Right lobe of liver (tissue), 6 donors: ENCODE measurements around the gene IP6K3. TPM values are rescaled to one million over a fixed set of nuclear protein-coding genes. Genes with fewer than 3 reads are reported as not detected.

Source experiments
- ATAC-seq, 4 donors: fragments of 200-7000 bp; cut with Tn5 transposase; one replicate each; pipeline ENCODE4 v1.9.1; 2020; ENCODE audit warnings: mild to moderate bottlenecking in 4 of 4, moderate library complexity in 4 of 4
- DNase-seq, 3 donors: peaks; one replicate each; pipeline ENCODE4 v3.0.0-alpha.2; 2020
- H3K27ac ChIP-seq, 3 donors: fragments of 200-600 bp; one replicate each; pipeline ENCODE4 v1.8.0; 2022
- H3K27me3 ChIP-seq, 2 donors: fragments of 200-600 bp; one replicate each; pipeline ENCODE4 v1.8.0; 2022
- H3K36me3 ChIP-seq, 4 donors: fragments of 200-600 bp; sonication (generic) in 1 of 4; one replicate each; pipeline versions ENCODE4 v1.5.1 to v1.8.0; 2017 to 2022; ENCODE audit warnings: control low read depth in 1 of 4
- H3K4me1 ChIP-seq, 4 donors: fragments of 200-600 bp; sonication (generic) in 1 of 4; one replicate each; pipeline versions ENCODE4 v1.5.1 to v1.8.0; 2017 to 2022; ENCODE audit warnings: control low read depth in 1 of 4
- H3K4me3 ChIP-seq, 3 donors: fragments of 200-600 bp; one replicate each; pipeline ENCODE4 v1.8.0; 2022
- H3K9me3 ChIP-seq, 4 donors: fragments of 200-600 bp; sonication (generic) in 1 of 4; one replicate each; pipeline versions ENCODE4 v1.5.1 to v1.8.0; 2017 to 2022; ENCODE audit warnings: control low read depth in 1 of 4
- CTCF ChIP-seq, 4 donors: fragments of 200-600 bp in 3 of 4; fragments of 450-650 bp in 1 of 4; IDR thresholded peaks; one replicate each; pipeline versions ENCODE4 v1.5.1 to v1.8.0; 2016 to 2022; ENCODE audit warnings: antibody characterized with exemption in 4 of 4, mild to moderate bottlenecking in 2 of 4
- POLR2A ChIP-seq: fragments of 450-650 bp; IDR thresholded peaks from one replicate; pipeline ENCODE4 v1.6.1; 2017; ENCODE audit warnings: antibody characterized with exemption, mild to moderate bottlenecking
- WGBS: methylation state at CpG from one replicate; pipeline ENCODE4 v1.1.6; 2018; ENCODE audit warnings: low coverage, low lambda C conversion rate; ENCODE audit not compliant: insufficient coverage; ENCODE audit errors: missing lambda C conversion rate; 5-methylcytosine and 5-hydroxymethylcytosine counted together
- intact Hi-C, 2 donors: fragments of 100-400 bp; cut with DNase I; formaldehyde crosslinking; loops; one replicate each; pipeline versions ENCODE4 v1.11.2 to v1.14.1; 2022
- total RNA-seq, 6 experiments: library from RNA; depleted of rRNA in 2 of 6; stranded (reverse); fragments of >200 nt in 2 of 6; fragmentation: NEBNext Ultra II Directional in 3 of 6; extraction: Animal tissue kit (Norgen Biotek cat#: 25700) in 3 of 6; gene quantifications; one replicate each; pipeline versions ENCODE4 v1.1.0 to v1.2.4, GENCODE V29; 2016 to 2023
- donor health status: DM: no; HTN: yes; CAD: no.
- donor health status: DM: no; HTN: no; CAD: no.
- donor health status: DM: no; HTN: no; CAD: no.
- donor health status: DM: no; HTN: yes; CAD: no.
- donor health status: DM: no; HTN: yes; CAD: no.

Gene IP6K3
- total RNA-seq, 6 experiments from 2014 or later, result 4.8 to 28.0 (median 9.7) TPM

- ATAC-seq (no peak), DNase-seq (peak in 1 of 3 donors; percentile 32)
- WGBS, result 0% methylated on average over 1 of the region's 15 CpGs
- intact Hi-C loops, result no loop called here
- no peaks in the 10 kb centered on the region for H3K4me1 ChIP-seq
- TF ChIP-seq POLR2A (no peak), CTCF (IDR thresholded peaks at IDR 0.05) (no peak)
- no peak overlapping the region for H3K4me3 ChIP-seq
- no peaks in the 10 kb centered on the region for H3K36me3 ChIP-seq
- H3K27me3 ChIP-seq, result no peaks in the 10 kb centered on the region
- H3K9me3 ChIP-seq, result no peaks in the 10 kb centered on the region
- no peak overlapping the region for H3K27ac ChIP-seq
These were observed 55.1 kb downstream of the IP6K3 start for GRCh38 chr6:33691456-33692077.

GRCh38 chr6:33690766-33691165, 55.9 kb downstream of the IP6K3 start:
- Histone ChIP-seq H3K27me3 (no peaks in the 10 kb centered on the region), H3K4me1 (no peaks in the 10 kb centered on the region), H3K27ac (no peak overlapping the region), H3K4me3 (no peak overlapping the region), H3K36me3 (no peaks in the 10 kb centered on the region), H3K9me3 (no peaks in the 10 kb centered on the region)
- no peak for ATAC-seq
- no CpG with 5 or more reads among the region's 13 CpGs for WGBS
- intact Hi-C loops, result no loop called here
- DNase-seq, result peak in 1 of 3 donors; percentile 49
- TF ChIP-seq POLR2A (no peak), CTCF (IDR thresholded peaks at IDR 0.05) (no peak)

GRCh38 chr6:33689879-33690278, 56.8 kb downstream of the IP6K3 start:
- intact Hi-C loops, result loop anchor here in 1 of 2 donors (5.0 kb wide), 1 partner anchor 88 kb away; no protein-coding TSS in a partner anchor
- no peak overlapping the region for H3K27ac ChIP-seq
- ATAC-seq, result no peak
- H3K4me3 ChIP-seq, result no peak overlapping the region
- no peak for TF ChIP-seq CTCF (IDR thresholded peaks at IDR 0.05)
- no peak for TF ChIP-seq POLR2A
- peak in 1 of 3 donors; percentile 18 for DNase-seq
- no peaks in the 10 kb centered on the region for H3K36me3 ChIP-seq
- H3K27me3 ChIP-seq, result no peaks in the 10 kb centered on the region
- H3K4me1 ChIP-seq, result no peaks in the 10 kb centered on the region
- no peaks in the 10 kb centered on the region for H3K9me3 ChIP-seq
- no CpG with 5 or more reads among the region's 10 CpGs for WGBS

GRCh38 chr6:33689148-33689494, 57.6 kb downstream of the IP6K3 start:
- Histone ChIP-seq H3K4me3 (no peak overlapping the region), H3K27me3 (no peaks in the 10 kb centered on the region), H3K9me3 (no peaks in the 10 kb centered on the region), H3K4me1 (no peaks in the 10 kb centered on the region), H3K27ac (no peak overlapping the region), H3K36me3 (no peaks in the 10 kb centered on the region)
- ATAC-seq (no peak), DNase-seq (no peak)
- WGBS, result 0% methylated on average over 1 of the region's 12 CpGs
- intact Hi-C loops, result loop anchor here in 1 of 2 donors (5.0 kb wide), 1 partner anchor 87 kb away; no protein-coding TSS in a partner anchor
- TF ChIP-seq CTCF (IDR thresholded peaks at IDR 0.05) (no peak), POLR2A (no peak)
